Left colon (tissue), 2 donors: ENCODE results near the gene GULP1. TPM values are rescaled to one million over a fixed set of nuclear protein-coding genes. Genes with fewer than 3 reads are reported as not detected.
"Not testable (repeated sequence)": the region's sequence is repeated elsewhere in the genome, so short reads cannot be mapped to it uniquely, and the experiment has no call there.

Experiments
- ATAC-seq: fragments of 200-7000 bp; cut with Tn5 transposase; one replicate; pipeline ENCODE4 v1.9.1; 2020; ENCODE audit warnings: mild to moderate bottlenecking, moderate library complexity
- DNase-seq, 2 donors: peaks; one replicate each; pipeline ENCODE4 v3.0.0-alpha.2; 2020
- intact Hi-C, 2 donors: fragments of 100-400 bp; cut with DNase I in 1 of 2; cut with micrococcal nuclease in 1 of 2; formaldehyde crosslinking; loops; one replicate each; pipeline versions ENCODE4 v1.11.2 to v1.14.0; 2022; cut with DNase I, micrococcal nuclease
- total RNA-seq, 2 donors: library from RNA; stranded (reverse); fragmentation: NEBNext Ultra II Directional; extraction: Animal tissue kit (Norgen Biotek cat#: 25700); gene quantifications; one replicate each; pipeline ENCODE4 v1.2.1, GENCODE V29; 2021
- donor health status: DM: no; HTN: no; CAD: no.
- donor health status: DM: yes; HTN: yes; CAD: no.

Gene GULP1
- total RNA-seq, 2 donors from 2014 or later, result 3.5 to 9.6 TPM

DNA sequence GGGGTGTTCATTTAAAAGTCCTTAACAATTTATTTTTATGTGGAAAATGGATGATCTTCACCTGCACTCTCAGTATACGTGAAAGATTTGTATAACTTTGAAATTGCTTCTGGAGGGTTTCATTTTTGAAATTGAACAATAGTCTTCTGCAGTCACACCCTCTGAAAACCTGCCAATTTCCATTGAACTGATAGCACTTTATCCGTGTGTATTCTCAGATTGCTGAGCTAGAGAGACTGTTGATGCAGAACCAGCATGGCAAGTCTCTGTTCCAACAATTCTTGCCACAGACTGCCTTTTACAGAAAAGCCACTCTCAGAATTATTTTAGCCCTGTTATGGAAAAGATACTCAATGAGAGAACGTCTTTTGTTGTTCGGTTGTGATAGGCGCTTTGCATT is 6.6 kb upstream of the GULP1 start:
- no peak for DNase-seq
- intact Hi-C loops, result loop anchor here in 1 of 2 donors (10.0 kb wide), 1 partner anchor 220 kb away; no protein-coding TSS in a partner anchor
- ATAC-seq, result no peak

DNA sequence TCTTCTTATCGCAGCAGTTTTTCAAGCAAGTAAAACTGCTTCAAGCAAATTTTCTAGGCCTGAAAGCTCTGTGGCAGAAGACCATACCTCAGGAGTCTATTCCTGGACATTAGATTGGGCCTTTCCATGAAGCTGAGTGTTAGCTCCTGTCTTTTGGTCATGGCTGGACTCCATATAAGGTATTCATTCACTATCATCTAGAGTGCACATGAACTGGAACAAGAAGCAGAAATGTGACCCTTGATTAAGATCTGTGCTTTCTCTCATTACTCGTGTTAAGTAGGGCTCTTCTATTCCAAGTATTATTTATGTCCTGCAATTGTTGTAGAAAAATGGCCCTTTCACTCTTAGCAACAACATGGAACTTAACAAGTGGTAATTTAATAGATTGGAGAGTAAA is 5.9 kb upstream of the GULP1 start:
- intact Hi-C loops, result loop anchor here in 1 of 2 donors (10.0 kb wide), 1 partner anchor 219 kb away; no protein-coding TSS in a partner anchor
- DNase-seq (no peak), ATAC-seq (no peak)

GRCh38 chr2:188291142-188291616 is 495 bp upstream of the GULP1 start:
- no peak for DNase-seq
- intact Hi-C loops, result no loop called here
- ATAC-seq, result no peak

GRCh38 chr2:188292348-188293239 is 920 bp downstream of the GULP1 start:
- intact Hi-C loops, result no loop called here
- DNase-seq (peak; percentile 69 to 74), ATAC-seq (peak; percentile 89)

- intact Hi-C loops, result no loop called here
- peak; percentile 62 to 77 for DNase-seq
- peak; percentile 47 for ATAC-seq
These were observed 2.1 kb downstream of the GULP1 start for GRCh38 chr2:188293601-188294351.

GRCh38 chr2:188294352-188294926 is 2.8 kb downstream of the GULP1 start:
- DNase-seq (no peak), ATAC-seq (no peak)
- intact Hi-C loops, result no loop called here

DNA sequence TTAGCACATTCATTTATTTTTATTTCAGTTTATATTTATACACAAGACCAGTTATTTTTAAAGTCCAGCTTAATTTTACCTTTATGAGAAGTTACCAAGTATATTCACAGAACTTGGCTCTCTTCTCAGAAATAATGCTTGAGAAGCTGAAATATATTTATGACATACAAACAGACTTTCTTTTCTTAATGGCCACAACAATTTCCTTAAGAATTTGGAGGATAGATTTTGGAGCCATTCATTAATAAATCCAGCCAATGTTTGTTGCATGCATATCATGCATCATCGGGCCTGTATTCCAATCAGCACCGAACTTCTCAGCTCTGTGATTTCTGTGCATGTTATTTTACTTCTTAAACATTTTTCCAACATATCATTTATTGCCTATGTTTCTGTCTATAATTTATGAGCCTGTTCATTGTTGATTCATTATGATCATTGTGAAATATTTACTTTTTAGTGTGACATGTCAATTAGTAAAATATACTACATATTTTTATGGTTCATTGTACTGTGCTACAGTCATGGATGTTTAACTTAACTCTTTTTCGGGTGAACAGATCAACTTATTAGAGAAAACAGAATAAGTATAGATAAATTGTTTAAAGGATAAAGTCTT is 3.5 kb downstream of the GULP1 start:
- intact Hi-C loops, result no loop called here
- ATAC-seq (no peak), DNase-seq (no peak)

DNA sequence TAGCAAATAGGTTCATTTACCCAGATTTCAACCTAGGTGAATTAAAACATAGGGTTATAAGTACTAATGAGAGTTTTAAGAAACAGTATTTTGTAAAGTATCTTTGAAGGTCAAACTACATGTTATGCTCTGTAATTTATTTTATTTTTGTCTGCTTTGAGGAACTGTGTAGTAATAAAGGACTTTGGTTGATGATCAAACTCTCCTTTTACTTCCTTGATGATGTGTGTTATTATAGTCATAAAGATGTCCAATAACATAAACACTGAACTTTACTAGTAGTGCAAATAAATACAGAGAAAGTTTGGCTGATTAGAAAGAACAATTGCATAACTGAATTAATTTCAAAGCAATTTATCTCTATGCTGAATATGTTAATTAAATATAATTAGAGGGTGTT is 6.3 kb downstream of the GULP1 start:
- intact Hi-C loops, result no loop called here
- DNase-seq (no peak), ATAC-seq (peak; percentile 77)

DNA sequence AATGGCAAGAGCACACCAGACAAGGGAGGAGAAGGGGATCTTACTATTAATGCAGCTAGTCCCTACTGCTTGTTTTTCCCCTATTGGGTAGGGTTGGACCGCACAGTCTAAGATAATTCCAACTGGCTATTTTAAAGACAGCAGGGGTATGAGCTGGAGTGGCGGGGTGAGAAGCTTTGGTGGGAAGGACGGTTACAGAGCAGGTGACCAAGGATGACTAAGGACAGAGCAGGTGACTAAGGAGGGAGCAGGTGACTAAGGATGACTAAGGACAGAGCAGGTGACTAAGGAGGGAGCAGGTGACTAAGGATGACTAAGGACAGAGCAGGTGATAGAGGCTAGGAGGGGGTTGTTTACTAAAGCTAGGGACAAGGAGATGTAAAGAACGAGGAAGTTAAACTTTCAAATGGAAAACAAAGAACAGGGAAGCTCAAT is 7.3 kb downstream of the GULP1 start:
- intact Hi-C loops, DNase-seq: not testable (repeated sequence)
- ATAC-seq, result peak; percentile 37

- no peak for ATAC-seq
- no peak for DNase-seq
- intact Hi-C loops, result no loop called here
These were observed 11.8 kb downstream of the GULP1 start for GRCh38 chr2:188303363-188304031.

GRCh38 chr2:188305271-188305670 is 13.6 kb downstream of the GULP1 start:
- DNase-seq, result no peak
- no peak for ATAC-seq
- intact Hi-C loops, result no loop called here

DNA sequence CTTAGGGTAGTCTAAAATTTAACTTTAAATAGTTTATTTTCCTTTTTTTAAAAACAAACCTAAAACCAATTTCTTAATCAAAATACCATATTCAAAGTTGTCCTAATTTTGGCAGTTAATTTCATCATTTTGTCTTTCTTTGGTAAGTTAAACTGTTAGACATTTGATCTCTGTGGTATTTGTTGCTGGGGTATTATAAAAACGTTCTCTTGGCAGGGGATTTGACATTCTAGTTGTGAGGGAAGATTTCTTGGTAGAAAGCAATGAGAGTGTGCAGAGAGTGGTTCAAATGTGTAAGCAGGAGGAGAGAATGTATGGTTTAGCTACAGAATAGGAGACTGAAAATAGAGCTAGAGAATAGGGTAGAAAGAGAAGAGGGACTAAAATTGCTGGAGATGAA is 14.6 kb downstream of the GULP1 start:
- intact Hi-C loops, result no loop called here
- DNase-seq (no peak), ATAC-seq (no peak)

DNA sequence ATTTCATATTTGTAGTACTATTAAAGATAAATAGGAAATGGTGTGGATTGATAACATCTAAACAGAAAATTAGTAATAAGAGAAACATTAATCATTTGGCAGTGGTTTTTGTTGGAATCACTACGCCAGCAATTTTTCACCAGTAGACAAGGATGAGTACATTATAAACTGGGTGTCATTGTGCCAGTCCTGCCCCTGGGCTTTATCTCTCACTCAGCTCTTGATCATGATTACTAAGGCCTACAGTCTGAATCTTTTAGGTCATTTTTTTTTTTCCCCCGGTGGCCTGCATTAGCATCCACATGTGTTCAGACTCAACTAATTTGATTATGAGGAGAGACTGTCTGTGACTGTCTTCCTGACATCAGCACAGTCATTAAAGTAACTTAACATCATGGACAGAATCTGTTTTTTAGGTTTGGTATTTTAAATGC is 16.2 kb downstream of the GULP1 start:
- ATAC-seq (no peak), DNase-seq (no peak)
- intact Hi-C loops, result no loop called here

GRCh38 chr2:188308483-188308882 is 16.8 kb downstream of the GULP1 start:
- ATAC-seq (no peak), DNase-seq (no peak)
- intact Hi-C loops, result no loop called here

GRCh38 chr2:188309364-188309763 is 17.7 kb downstream of the GULP1 start:
- no peak for ATAC-seq
- intact Hi-C loops, result no loop called here
- DNase-seq, result no peak

DNA sequence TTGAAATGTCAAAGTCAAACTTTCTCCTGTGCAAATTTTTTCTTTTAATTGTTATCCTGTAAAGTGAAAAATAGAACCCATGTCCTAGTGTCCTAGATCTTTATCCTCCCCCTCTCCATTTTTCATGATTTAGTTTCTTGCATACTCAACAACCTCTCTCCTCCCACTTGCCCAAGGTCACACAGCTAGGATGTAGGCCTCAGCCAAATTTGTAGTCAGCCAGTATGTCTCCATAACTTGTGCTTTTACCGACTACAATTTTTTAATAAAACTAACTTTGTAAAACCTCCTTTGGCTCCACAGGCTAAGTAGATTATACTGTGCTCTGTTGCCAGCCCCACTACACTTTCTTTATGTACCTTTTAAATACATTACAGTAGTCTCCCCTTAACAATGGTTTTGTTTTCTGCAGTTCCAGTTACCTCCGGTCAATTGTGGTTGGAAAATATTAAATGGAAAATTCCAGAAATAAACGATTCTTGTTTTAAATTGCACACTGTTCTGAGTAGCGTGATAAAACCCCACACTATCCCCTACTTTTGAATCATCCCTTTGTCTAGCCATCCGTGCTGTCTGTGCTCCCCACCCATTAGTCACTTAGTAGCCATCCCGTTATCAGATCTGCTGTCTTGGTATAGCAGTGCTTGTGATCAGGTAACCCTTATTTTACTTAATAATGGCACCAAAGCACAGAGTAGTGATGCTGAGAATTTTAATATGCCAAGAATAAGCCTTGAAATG is 22.8 kb downstream of the GULP1 start:
- DNase-seq, result no peak
- ATAC-seq, result no peak
- intact Hi-C loops, result no loop called here

DNA sequence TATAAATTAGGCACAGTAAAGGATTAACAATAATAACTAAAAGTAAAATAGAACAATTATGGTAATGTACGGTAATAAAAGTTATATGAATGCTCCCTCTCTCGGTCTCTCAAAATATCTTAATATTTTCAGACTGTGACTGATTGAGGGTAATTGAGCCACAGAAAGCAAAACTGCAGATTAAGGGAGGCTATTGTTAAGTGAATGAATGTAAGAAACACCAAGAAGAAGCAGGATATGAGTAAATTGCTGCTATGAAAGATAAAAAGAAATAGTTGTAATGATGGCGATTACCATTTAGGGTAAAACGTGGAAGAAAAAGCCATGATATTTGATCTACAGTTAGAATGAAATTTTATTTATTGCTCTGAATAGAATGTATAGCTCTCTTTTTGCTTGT is 24.1 kb downstream of the GULP1 start:
- DNase-seq (no peak), ATAC-seq (no peak)
- intact Hi-C loops, result no loop called here

- intact Hi-C loops, result no loop called here
- ATAC-seq, result no peak
- no peak for DNase-seq
These were observed 24.7 kb downstream of the GULP1 start for GRCh38 chr2:188316342-188316741.
